NB4 (cell line): ENCODE data around the gene RBKS.

Experiments
- DNase-seq: peaks from one replicate; pipeline ENCODE4 v3.0.0; 2010; ENCODE audit warnings: low read depth
- H3K4me3 ChIP-seq: one replicate; pipeline ENCODE4 v1.5.1; 2011; ENCODE audit warnings: mild to moderate bottlenecking, low read depth, low read length, moderate library complexity
- MYC ChIP-seq: IDR thresholded peaks from 2 replicates; pipeline ENCODE4 v1.6.1; 2011; ENCODE audit warnings: low read depth, low read length
- POLR2A ChIP-seq: IDR thresholded peaks from 2 replicates; pipeline ENCODE4 v1.6.1; 2011; ENCODE audit warnings: mild to moderate bottlenecking; ENCODE audit not compliant: insufficient read length; ENCODE audit errors: extremely low read depth
- TF ChIP-seq, protein P1 (sequence below): IDR thresholded peaks from 2 replicates; pipeline ENCODE4 v1.6.1; 2011; ENCODE audit warnings: low read depth, low read length
- TF ChIP-seq, protein P2 (sequence below): IDR thresholded peaks from one replicate; pipeline ENCODE4 v1.5.1; 2012; ENCODE audit warnings: low read depth, low read length

The RBKS gene

DNA sequence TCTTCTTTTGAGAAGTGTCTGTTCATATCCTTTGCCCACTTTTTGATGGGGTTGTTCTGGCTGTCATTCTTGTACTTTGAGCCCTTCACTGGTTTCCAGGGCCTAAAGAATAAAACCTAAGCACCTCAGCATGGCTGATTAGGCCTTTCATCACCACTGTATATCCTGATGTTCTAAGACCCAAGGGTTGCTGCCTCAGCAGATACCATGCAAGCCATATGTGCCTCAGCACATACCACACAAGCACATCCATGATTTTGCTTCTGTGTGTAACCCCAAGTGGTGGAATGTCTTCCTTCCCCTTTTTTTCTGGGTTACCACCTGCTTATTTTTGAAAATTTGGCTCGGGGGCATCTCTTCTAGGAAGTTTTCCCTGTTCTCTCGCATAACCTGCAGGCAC lies 11.4 kb downstream of the RBKS start:
- H3K4me3 ChIP-seq: no peak overlapping the region
- DNase-seq: no peak
- TF ChIP-seq POLR2A (no peak), MYC (no peak)
- TF ChIP-seq, protein P1, sequence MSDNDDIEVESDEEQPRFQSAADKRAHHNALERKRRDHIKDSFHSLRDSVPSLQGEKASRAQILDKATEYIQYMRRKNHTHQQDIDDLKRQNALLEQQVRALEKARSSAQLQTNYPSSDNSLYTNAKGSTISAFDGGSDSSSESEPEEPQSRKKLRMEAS: no peak
- TF ChIP-seq, protein P2, sequence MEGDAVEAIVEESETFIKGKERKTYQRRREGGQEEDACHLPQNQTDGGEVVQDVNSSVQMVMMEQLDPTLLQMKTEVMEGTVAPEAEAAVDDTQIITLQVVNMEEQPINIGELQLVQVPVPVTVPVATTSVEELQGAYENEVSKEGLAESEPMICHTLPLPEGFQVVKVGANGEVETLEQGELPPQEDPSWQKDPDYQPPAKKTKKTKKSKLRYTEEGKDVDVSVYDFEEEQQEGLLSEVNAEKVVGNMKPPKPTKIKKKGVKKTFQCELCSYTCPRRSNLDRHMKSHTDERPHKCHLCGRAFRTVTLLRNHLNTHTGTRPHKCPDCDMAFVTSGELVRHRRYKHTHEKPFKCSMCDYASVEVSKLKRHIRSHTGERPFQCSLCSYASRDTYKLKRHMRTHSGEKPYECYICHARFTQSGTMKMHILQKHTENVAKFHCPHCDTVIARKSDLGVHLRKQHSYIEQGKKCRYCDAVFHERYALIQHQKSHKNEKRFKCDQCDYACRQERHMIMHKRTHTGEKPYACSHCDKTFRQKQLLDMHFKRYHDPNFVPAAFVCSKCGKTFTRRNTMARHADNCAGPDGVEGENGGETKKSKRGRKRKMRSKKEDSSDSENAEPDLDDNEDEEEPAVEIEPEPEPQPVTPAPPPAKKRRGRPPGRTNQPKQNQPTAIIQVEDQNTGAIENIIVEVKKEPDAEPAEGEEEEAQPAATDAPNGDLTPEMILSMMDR: no peak

GRCh38 chr2:27875089-27875881 lies 14.9 kb downstream of the RBKS start:
- DNase-seq: no peak
- no peak overlapping the region for H3K4me3 ChIP-seq
- TF ChIP-seq, protein P2: no peak
- no peak for TF ChIP-seq MYC

DNA sequence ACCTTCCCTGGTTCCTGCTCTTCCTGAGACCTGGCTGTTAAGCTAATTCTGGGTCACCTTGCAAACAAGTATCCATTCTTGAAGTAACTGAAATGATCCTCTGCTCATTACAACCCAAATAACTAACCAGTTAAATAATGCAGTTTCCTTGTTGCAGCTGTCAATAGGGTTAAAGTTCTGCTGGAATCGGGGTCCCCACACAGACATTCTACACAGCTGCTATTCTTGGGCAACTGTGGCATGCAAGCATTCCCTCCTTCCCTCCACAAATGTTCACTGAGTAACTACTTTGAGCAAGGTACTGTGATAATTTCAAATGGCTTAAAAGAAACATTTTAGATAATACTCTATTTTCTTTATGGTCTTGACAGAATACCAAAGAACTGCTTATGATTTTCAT lies 17.1 kb downstream of the RBKS start:
- no peak for TF ChIP-seq MYC
- TF ChIP-seq POLR2A: no peak
- TF ChIP-seq, protein P1: no peak
- TF ChIP-seq, protein P2: no peak
- no peak for DNase-seq

DNA sequence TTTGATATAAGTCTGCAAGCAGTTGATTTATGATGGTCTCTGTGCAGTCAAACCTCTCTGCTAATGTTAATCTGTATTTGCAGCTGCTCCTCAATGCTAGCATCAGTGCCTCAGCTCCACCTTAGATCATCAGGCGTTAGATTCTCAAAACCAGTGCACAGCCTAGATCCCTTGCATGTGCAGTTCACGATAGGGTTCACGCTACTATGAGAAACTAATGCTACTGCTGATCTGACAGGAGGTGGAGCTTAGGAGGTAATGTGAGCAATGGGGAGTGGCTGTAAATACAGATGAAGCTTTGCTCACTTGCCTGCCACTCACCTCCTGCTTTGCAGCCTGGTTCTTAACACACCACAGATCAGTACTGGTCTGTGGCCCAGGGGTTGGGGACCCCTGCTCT lies 18.4 kb downstream of the RBKS start:
- DNase-seq: peak; percentile 21
- no peak overlapping the region for H3K4me3 ChIP-seq
- TF ChIP-seq, protein P1: no peak
- TF ChIP-seq POLR2A: no peak
- TF ChIP-seq, protein P2: no peak

More for the DNA sequence above, 17.1 kb downstream of the RBKS start:
- no peak overlapping the region for H3K4me3 ChIP-seq

DNA sequence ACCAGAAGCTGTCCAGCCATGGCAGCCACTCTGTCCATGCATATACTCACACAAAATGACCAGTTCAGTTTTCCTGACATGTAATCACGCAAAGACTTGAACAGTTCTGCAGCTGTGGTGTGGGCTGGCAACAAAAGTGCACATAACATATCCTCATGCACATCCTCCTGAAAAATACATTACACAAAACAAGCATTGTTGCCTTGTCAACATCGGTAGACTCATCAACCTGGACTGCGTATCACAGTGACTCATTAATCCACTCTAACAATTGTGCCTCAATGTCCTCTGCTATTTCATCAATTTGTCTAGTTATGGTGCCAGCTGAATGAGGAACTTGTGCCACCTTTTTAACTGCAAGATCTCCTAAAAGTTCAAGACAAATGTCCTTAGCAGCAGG lies 19.5 kb downstream of the RBKS start:
- no peak for DNase-seq
- TF ChIP-seq, protein P1: no peak
- H3K4me3 ChIP-seq: no peak overlapping the region

DNA sequence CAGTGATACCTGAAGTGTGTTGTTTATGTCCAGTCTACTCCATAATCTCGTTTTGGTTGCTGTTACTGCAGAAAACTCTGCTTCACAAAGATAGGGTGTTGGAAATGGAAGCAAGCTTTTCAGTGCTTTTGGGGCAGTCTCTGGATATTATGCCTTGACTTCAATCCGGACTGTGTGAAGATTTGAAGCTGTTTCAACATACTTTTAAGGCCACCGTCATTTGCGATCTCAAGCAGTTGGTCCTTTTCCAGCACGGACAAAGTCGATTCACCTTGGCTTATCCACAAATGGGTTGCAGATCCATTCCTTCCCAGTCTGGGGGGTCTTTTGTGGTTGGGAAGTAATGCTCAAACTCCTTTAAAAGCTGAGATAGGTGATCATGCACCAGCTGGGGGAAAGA lies 20.4 kb downstream of the RBKS start:
- TF ChIP-seq, protein P1: no peak
- TF ChIP-seq, protein P2: no peak
- TF ChIP-seq MYC (no peak), POLR2A (no peak)
- no peak overlapping the region for H3K4me3 ChIP-seq
- DNase-seq: no peak
